ENCODE measurements around the gene RSPO4.

- TF ChIP-seq, protein P1, sequence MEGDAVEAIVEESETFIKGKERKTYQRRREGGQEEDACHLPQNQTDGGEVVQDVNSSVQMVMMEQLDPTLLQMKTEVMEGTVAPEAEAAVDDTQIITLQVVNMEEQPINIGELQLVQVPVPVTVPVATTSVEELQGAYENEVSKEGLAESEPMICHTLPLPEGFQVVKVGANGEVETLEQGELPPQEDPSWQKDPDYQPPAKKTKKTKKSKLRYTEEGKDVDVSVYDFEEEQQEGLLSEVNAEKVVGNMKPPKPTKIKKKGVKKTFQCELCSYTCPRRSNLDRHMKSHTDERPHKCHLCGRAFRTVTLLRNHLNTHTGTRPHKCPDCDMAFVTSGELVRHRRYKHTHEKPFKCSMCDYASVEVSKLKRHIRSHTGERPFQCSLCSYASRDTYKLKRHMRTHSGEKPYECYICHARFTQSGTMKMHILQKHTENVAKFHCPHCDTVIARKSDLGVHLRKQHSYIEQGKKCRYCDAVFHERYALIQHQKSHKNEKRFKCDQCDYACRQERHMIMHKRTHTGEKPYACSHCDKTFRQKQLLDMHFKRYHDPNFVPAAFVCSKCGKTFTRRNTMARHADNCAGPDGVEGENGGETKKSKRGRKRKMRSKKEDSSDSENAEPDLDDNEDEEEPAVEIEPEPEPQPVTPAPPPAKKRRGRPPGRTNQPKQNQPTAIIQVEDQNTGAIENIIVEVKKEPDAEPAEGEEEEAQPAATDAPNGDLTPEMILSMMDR (IDR thresholded peaks at IDR 0.05; ENCODE audit: borderline replicate concordance, extremely low read depth, low read length, poor library complexity, severe bottlenecking), result no peak
- TF ChIP-seq EZH2 (IDR thresholded peaks at IDR 0.05; ENCODE audit: borderline replicate concordance, low read depth, low read length, severe bottlenecking), result no peak
These were observed 79.3 kb downstream of the RSPO4 start for GRCh38 chr20:922781-923180.

Measured in DND-41 (cell line).